ENCODE results near the gene ACSL3.
A peak's percentile ranks its signal among the peaks of the same experiment; 100 is the strongest.
"Not testable (repeated sequence)": the region's sequence is repeated elsewhere in the genome, so short reads cannot be mapped to it uniquely, and the experiment has no call there.

The ACSL3 gene

GRCh38 chr2:222915092-222915957 is 54.5 kb downstream of the ACSL3 start:
- DNase-seq, result no peak

- no peak for DNase-seq
Observed at GRCh38 chr2:222916229-222917197, 55.7 kb downstream of the ACSL3 start.

GRCh38 chr2:222917212-222917611 is 56.4 kb downstream of the ACSL3 start:
- DNase-seq, result not testable (repeated sequence)

- DNase-seq, result no peak
Observed at GRCh38 chr2:222919841-222920526, 59.1 kb downstream of the ACSL3 start.

GRCh38 chr2:222920657-222921186 is 59.9 kb downstream of the ACSL3 start:
- DNase-seq, result no peak

GRCh38 chr2:222922019-222922800 is 61.4 kb downstream of the ACSL3 start:
- DNase-seq, result peak; percentile 37

GRCh38 chr2:222926915-222927314 is 66.1 kb downstream of the ACSL3 start:
- no peak for DNase-seq

- no peak for DNase-seq
Observed at GRCh38 chr2:222927600-222927999, 66.8 kb downstream of the ACSL3 start.

- no peak for DNase-seq
Observed at GRCh38 chr2:222928335-222928734, 67.5 kb downstream of the ACSL3 start.

- DNase-seq, result no peak
Observed at GRCh38 chr2:222930862-222931261, 70.0 kb downstream of the ACSL3 start.

GRCh38 chr2:222931659-222932058 is 70.8 kb downstream of the ACSL3 start:
- no peak for DNase-seq

- no peak for DNase-seq
Observed at GRCh38 chr2:222933458-222933857, 72.6 kb downstream of the ACSL3 start.

- no peak for DNase-seq
Observed at GRCh38 chr2:222935688-222936298, 75.0 kb downstream of the ACSL3 start.

- DNase-seq, result no peak
Observed at GRCh38 chr2:222936705-222937104, 75.9 kb downstream of the ACSL3 start.

GRCh38 chr2:222938327-222938726 is 77.5 kb downstream of the ACSL3 start:
- DNase-seq, result no peak

- DNase-seq, result peak; percentile 38
Observed at GRCh38 chr2:222939208-222939856, 78.5 kb downstream of the ACSL3 start.

GRCh38 chr2:222939979-222940378 is 79.1 kb downstream of the ACSL3 start:
- no peak for DNase-seq

- no peak for DNase-seq
Observed at GRCh38 chr2:222941510-222942032, 80.7 kb downstream of the ACSL3 start.

GRCh38 chr2:222942561-222942960 is 81.7 kb downstream of the ACSL3 start:
- no peak for DNase-seq

- no peak for DNase-seq
Observed at GRCh38 chr2:222942977-222943376, 82.1 kb downstream of the ACSL3 start.

- DNase-seq, result no peak
Observed at GRCh38 chr2:222943820-222944219, 83.0 kb downstream of the ACSL3 start.

Measured in NCI-H1105 (cell line).